ENCODE data around the gene TRABD2B. TPM values are rescaled to one million over a fixed set of nuclear protein-coding genes. Genes with fewer than 3 reads are reported as not detected.

The TRABD2B gene
- total and polyA plus RNA-seq, 2 of the 4 experiments (the other 2 are of a cell fraction), result not detected

- H2BK20ac ChIP-seq (ENCODE audit: low read depth, low read length), result no peak overlapping the region
- H2BK5ac ChIP-seq (ENCODE audit: low read depth, low read length, poor library complexity, severe bottlenecking), result no peak overlapping the region
- no peaks in the 10 kb centered on the region for H4K20me1 ChIP-seq (ENCODE audit: insufficient read depth, low read length)
- 8% methylated on average over 1 of the region's 2 CpGs; no CpG with 5 or more reads in 1 of the 2 experiments for WGBS, 2 experiments (ENCODE audit: extremely low coverage in 2 of 2, insufficient read length in 1 of 2)
- dilution Hi-C loops (cut with HindIII; ENCODE audit: low sequenced_read_pairs, unreplicated experiment), result no loop called here
- no peak overlapping the region for H2BK15ac ChIP-seq (ENCODE audit: low read depth, low read length)
- ChIA-PET POLR2A (ENCODE audit: unreplicated experiment) (no interaction called here), CTCF (no interaction called here)
- H3K4me2 ChIP-seq (ENCODE audit: low read depth, low read length), result no peak overlapping the region
- no peak overlapping the region for H3K27ac ChIP-seq (ENCODE audit: insufficient read depth, low read length)
- no peak overlapping the region for H4K8ac ChIP-seq (ENCODE audit: low read depth in 2 of 2, low read length in 2 of 2)
- no peak overlapping the region for H4K91ac ChIP-seq (ENCODE audit: insufficient read depth, low read depth, low read length)
- DNase-seq (no peak), ATAC-seq (ENCODE audit: low read depth) (no peak)
- intact Hi-C loops (cut with micrococcal nuclease), result no loop called here
- no peak overlapping the region for H3K9ac ChIP-seq (ENCODE audit: low read depth, low read length)
- H3K9me1 ChIP-seq (ENCODE audit: insufficient read depth, low read length), result no peaks in the 10 kb centered on the region
- H3K9me3 ChIP-seq (ENCODE audit: control insufficient read depth, insufficient read depth, low read length), result no peaks in the 10 kb centered on the region
- no peak overlapping the region for H4K5ac ChIP-seq (ENCODE audit: low read depth, low read length)
- no peaks in the 10 kb centered on the region for H3K79me1 ChIP-seq (ENCODE audit: low read depth in 1 of 2, low read length in 2 of 2)
- no peak overlapping the region for H3K14ac ChIP-seq (replicated peaks; ENCODE audit: low read depth, low read length)
- TF ChIP-seq CHD1 (IDR thresholded peaks at IDR 0.05; ENCODE audit: low read depth, low read length) (no peak), BHLHE40 (IDR thresholded peaks at IDR 0.05; ENCODE audit: low read depth, low read length) (no peak)
- H2AFZ ChIP-seq (replicated peaks; ENCODE audit: low read length, poor library complexity), result no peak overlapping the region
- no TSS peak for BruUV-seq (replicated peaks)
- in situ Hi-C loops (cut with MboI; ENCODE audit: low sequenced_read_pairs), result no loop called here
- no peak overlapping the region for H3K18ac ChIP-seq (ENCODE audit: low read depth, low read length)
- no peak overlapping the region for H2AK5ac ChIP-seq (ENCODE audit: low read depth, low read length)
- peaks cover 16% of the 10 kb centered on the region for H3K27me3 ChIP-seq (ENCODE audit: control insufficient read depth, insufficient read depth, low read length)
- H3K56ac ChIP-seq (ENCODE audit: extremely low read depth, insufficient read depth, low read length), result no peak overlapping the region
- H2AK9ac ChIP-seq (replicated peaks; ENCODE audit: low read depth, low read length, poor library complexity), result no peak overlapping the region
- no peak overlapping the region for H3K23ac ChIP-seq (ENCODE audit: low read depth, low read length)
- H3K4me3 ChIP-seq (ENCODE audit: insufficient read depth, low read depth, low read length), result no peak overlapping the region
- no peak overlapping the region for H2BK120ac ChIP-seq (ENCODE audit: low read depth, low read length)
- no peak overlapping the region for H3K4ac ChIP-seq (ENCODE audit: low read depth, low read length)
- no peaks in the 10 kb centered on the region for H3K36me3 ChIP-seq (ENCODE audit: control insufficient read depth, insufficient read depth, low read length)
- H3K4me1 ChIP-seq (ENCODE audit: control insufficient read depth, insufficient read depth, low read length), result no peaks in the 10 kb centered on the region
Observed at GRCh38 chr1:48001696-48002095, 4.5 kb upstream of the TRABD2B start.
